HG03039 (cell line): Measurements from ENCODE around the gene UCK1.
"Not testable (repeated sequence)": the region's sequence is repeated elsewhere in the genome, so short reads cannot be mapped to it uniquely, and the experiment has no call there.

Source experiments
- ATAC-seq: cut with Tn5 transposase; IDR thresholded peaks from one replicate; pipeline ENCODE4 v1.9.1; 2021; ENCODE audit warnings: mild to moderate bottlenecking, moderate library complexity; ENCODE audit not compliant: unreplicated experiment

Gene UCK1

DNA sequence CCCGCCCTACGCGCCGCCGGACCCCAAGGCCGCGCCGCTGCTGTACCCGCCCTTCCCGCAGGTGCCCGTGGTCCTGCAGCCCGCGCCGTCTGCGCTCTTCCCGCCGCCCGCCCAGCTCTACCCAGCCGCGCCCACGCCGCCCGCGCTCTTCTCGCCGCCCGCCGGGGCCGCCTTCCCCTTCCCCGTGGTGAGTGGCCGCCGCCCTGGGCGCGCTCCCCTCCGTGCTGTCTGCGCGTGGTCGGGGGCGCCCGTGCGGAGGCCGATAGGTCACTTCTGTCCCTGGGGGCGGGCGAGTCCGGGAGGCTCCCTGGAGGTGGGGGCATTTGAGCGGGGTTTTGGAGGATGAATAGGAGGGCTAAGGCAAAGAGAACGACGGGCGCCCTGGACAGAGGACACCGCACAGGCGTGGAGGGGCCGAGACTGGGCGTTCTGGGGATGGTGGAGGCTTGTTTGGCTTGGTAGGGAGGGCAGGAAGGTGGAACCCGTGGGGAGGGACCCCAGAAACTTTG lies 23.8 kb upstream of the UCK1 start:
- no peak for ATAC-seq

- no peak for ATAC-seq
Measured at GRCh38 chr9:131554087-131554842, 23.2 kb upstream of the UCK1 start.

- no peak for ATAC-seq
Measured at GRCh38 chr9:131552030-131552429, 21.0 kb upstream of the UCK1 start.

DNA sequence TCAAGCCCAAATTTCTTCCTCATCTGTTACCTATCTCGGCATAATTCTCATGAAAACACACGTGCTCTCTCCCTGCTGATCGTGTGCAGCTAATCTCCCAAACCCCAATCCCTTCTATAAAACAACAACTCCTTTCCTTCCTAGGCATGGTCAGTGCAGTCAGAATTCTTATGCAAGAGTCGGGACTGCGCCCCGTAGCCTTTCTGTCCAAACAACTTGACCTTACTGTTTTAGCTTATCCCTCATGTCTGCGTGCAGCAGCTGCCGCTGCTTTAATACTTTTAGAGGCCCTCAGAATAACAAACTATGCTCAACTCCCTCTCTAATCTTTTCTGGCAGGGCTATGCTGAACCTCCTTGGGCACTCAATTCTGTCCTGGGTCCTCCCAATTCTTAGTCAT lies 19.4 kb upstream of the UCK1 start:
- ATAC-seq, result not testable (repeated sequence)

GRCh38 chr9:131549186-131549585 lies 18.1 kb upstream of the UCK1 start:
- not testable (repeated sequence) for ATAC-seq

- no peak for ATAC-seq
Measured at GRCh38 chr9:131546336-131547084, 15.4 kb upstream of the UCK1 start.

- ATAC-seq, result no peak
Measured at GRCh38 chr9:131545786-131546335, 14.8 kb upstream of the UCK1 start.

GRCh38 chr9:131545003-131545785 lies 14.1 kb upstream of the UCK1 start, which contains the start of gene PRRT1B:
Gene PRRT1B (plus strand): TSS chr9:131545523. CDS start chr9:131545616, 93 bp downstream.
- ATAC-seq, result no peak

DNA sequence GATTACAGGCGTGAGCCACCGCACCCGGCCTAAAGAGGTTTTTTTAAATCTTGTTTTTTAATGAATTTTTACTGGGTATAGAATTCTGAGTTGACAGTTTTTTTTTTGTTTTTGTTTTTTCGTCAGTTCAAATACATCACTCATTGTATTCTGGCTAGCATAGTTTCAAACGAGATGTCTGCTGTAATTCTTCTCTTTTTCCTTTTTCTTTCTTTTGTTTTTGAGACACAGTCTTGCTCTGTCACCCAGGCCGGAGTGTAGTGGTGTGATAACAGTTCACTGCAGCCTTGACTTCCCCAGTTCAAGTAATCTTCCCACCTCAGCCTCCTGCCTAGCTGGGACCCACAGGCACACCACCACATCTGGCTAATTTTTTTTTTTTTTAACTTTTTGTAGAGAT lies 12.1 kb upstream of the UCK1 start:
- ATAC-seq, result no peak

- no peak for ATAC-seq
Measured at GRCh38 chr9:131539223-131539923, 8.3 kb upstream of the UCK1 start.

- ATAC-seq, result no peak
Measured at GRCh38 chr9:131537946-131538345, 6.9 kb upstream of the UCK1 start.

- ATAC-seq, result no peak
Measured at GRCh38 chr9:131534721-131535237, 3.7 kb upstream of the UCK1 start.

GRCh38 chr9:131530546-131530919 lies 530 bp downstream of the UCK1 start:
- peak; percentile 21 for ATAC-seq

DNA sequence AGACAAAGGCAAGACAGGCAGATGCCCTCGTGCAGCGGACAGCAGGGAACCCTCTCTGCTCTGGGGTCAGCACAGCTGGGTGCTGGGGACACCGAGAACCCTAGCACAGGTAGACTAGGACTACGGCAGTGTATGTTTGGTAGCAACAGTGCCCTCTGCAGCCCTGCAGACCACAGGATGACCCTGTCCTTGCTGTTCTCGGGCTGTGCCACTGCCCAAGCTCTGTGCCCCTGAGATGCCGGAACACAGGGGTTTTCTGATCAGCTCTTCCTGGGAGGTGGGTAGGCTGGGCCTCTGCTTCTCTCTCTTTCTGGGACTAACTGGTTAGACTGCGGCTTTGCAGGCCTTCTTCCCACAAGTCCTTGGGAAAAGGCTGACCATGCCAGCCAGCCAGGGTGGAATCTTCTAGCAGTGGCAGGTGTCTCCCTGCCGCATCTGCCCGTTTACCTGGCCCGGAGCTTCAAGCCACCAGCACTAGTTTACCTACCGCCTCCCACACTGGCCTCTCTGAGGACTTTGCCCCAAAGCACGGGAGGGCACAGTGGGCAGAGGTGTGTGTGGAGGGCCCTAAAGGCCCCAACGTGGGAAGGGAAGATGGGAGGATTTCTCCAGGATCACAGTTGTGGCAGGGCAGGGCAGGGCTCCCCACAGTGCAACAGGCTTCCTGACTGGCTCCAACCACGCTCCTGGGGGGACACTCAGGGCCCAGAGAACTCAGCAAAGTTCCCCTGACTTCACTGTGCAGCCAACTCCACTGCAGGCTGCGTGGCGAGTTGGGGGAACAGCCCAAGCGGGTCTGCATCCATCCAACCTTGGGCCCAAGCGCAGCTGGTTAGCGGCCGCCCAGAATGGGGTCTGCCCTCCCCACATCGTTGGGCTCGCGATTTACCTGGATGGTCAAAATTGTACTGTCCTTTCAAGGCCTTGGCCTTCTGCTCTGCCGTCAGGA lies 1.2 kb downstream of the UCK1 start:
- ATAC-seq, result no peak

DNA sequence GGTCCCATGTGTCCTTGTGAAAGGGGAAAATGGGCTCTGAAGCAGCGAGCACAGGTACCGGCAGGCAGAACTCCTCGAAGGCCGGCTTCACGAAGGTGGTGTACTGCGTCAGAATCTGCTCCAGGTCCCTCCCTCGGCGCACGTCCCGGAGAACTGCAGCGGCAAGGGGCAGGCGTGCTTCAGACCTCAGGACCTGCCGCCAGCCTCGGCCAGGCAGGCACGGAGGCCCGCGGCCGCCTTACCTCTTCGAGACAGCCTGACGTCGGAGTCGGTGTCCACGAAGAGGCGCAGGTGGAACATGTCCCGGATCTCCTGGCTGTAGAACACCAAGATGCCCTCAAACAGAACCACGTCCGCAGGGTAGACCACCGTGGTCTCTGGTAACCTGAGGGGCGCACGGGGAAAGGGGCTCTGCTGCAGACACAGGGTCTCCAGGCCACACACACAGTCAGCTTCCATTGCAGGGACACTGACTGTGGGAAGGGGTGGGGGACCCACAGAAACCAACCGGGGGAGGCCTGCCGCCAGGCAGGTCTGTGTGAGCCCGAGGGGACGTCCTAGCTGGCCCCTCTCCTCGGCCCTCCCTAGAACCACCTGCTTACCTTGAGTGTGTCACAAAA lies 2.1 kb downstream of the UCK1 start:
- no peak for ATAC-seq

DNA sequence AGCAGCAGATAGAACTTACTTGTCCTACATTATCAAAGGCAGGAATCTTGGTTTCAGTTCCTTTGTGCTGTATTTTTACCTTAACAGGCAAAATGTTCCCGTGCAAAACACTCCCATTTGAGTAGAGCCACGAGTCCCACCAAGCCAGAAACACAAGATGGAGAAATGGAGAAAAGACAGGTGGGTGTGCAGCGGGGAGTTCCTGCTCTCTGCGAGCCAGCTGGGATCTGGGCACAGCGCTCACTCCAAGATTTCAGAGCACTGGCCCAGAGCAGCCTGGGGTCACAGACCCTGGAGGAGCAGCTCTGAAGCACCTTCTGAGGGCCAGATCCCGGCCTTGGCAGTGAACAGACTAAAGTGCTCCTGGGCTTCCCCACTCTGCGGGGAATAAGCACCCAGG lies 2.9 kb downstream of the UCK1 start:
- ATAC-seq, result no peak

DNA sequence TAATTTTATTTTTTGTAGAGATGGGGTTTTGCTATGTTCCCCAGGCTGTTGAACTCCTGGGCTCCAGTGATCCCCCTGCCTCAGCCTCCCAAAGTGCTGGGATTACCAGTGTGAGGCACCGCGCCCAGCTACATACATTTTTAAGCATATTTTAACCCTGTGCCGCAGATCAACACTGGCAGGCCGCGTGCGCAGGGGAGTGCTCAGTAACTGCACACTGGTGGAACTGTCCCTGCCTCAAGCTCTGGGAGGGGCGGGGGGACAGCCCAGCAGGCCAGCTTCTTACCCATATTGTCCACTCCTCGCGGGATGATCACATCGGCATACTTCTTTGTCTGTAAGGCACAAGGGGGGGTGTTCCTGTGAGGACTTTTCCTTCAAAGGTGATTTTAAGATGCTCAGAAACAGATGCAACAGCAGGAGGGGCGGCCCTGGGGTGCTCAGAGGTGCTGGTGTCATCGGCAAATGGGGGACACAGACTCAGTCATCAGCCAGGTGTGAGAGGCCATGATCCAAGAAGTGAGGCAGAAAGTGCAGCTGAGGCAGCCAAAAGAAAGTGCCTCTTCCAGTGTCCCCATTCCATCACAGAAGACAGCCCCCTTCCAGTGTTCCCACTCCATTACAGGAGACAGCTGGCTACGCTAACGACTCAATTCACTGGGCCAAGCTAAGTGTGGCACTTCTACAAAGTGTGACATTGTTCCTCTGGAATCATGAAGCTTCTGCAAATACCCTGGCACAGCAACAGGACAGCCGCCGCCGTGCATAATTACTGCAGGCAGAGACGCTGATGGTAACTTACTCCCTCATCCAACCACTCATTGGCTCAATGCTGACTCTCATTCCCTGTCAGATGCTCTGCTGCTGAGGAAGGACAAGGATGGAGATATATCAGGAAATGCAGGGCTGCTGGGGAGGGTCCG lies 5.2 kb downstream of the UCK1 start:
- ATAC-seq, result no peak
